ENCODE results near the gene MROH8.

The MROH8 gene

GRCh38 chr20:37198932-37199660, 19.7 kb upstream of the MROH8 start:
- DNase-seq (ENCODE audit: low read depth), result no peak

GRCh38 chr20:37194621-37195417, 15.5 kb upstream of the MROH8 start:
- DNase-seq (ENCODE audit: low read depth), result no peak

DNA sequence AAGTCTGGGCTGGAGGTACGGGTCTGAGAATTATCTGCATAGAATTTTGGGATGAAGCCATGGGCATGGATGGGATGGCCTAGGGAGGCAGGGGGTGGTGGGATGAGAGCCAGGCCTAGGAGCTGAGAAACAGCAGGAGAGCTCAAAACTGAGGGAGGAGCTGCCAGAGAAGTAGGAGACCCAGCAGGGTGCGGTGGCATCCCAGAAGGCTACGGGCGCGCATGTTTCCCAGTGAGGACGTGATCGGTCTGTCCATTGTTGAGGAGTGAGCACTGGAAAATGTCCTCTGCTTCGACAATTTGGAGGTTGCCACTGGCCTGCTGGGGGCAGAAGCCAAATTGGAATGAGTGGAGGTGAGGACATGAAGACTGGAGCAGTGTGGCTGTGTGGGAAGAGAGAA, 14.5 kb upstream of the MROH8 start:
- no peak for DNase-seq (ENCODE audit: low read depth)

GRCh38 chr20:37193226-37193625, 13.9 kb upstream of the MROH8 start:
- DNase-seq (ENCODE audit: low read depth), result no peak

- peak; percentile 82 for DNase-seq (ENCODE audit: low read depth)
Observed at GRCh38 chr20:37192137-37192854, 12.9 kb upstream of the MROH8 start.

DNA sequence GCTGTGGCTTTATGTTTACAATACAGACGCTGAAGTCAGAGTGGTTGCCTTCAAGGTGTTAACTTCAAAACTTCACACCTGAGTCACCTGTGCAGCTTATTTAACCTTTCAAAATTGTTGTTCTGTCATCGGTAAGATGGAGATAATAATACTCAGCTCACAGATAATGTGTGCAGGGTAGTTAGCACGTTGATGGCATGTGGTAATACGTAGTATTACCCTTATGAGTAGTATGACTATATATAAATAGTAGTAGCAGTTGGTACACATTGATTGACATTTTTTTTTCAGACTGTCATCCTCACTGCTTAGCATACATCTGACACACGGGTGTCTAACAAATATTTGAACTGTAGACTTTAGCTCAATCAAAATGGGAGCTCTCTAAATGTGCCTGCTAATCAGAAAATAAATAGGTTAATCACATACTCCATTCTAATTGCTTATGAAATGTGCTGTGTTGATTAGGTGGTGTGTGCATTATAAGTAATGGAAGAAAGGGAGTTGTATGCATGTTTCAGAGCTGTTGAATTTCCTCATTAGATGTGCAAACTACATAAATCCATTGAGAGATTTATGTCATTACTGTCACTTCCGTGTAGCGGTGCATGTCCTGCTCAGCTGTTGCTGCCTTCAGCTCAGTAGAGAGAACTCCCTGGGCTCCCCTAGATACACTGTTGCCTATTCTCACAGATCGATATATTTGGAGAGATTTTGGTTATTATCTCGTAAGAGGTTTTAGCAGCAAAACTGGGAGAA, 11.2 kb upstream of the MROH8 start:
- DNase-seq (ENCODE audit: low read depth), result no peak

- DNase-seq (ENCODE audit: low read depth), result no peak
Observed at GRCh38 chr20:37189416-37190016, 10.2 kb upstream of the MROH8 start.

DNA sequence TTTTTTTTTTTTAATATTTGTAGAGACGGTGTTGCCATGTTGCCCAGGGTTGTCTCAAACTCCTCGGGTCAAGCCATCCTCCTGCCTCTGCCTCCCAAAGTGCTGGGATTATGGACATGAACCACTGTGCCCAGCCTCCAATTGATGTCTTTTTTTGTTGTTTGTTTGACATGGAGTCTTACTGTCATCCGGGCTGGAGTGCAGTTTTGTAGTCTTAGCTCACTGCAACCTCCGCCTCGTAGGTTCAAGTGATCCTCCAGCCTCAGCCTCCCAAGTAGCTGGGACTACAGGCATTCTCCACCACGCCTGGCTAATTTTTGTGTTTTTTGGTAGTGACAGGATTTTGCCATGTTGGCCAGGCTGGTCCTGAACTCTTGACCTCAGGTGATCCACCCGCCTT, 9.4 kb upstream of the MROH8 start:
- DNase-seq (ENCODE audit: low read depth), result no peak

DNA sequence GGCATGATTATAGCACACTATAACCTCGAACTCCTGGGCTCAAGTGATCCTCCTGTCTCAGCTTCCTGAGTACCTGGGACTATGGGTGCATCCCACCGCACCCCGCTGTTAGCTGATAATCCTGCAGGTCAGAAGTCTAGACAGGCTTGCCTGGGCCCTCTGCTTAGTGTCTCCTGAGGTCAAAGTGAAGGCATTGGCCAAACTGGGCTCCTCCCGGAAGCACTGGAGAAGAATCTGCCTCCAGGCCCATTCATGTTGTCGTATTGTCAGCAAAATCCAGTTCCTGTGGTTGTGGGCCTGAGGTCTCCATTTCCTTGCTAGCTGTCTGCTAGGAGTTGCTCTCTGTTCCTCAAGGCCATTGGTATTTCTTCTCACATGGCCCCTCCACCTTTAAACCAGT, 6.3 kb upstream of the MROH8 start:
- DNase-seq (ENCODE audit: low read depth), result no peak

GRCh38 chr20:37179683-37180524, 556 bp upstream of the MROH8 start:
- DNase-seq (ENCODE audit: low read depth), result peak; percentile 18

DNA sequence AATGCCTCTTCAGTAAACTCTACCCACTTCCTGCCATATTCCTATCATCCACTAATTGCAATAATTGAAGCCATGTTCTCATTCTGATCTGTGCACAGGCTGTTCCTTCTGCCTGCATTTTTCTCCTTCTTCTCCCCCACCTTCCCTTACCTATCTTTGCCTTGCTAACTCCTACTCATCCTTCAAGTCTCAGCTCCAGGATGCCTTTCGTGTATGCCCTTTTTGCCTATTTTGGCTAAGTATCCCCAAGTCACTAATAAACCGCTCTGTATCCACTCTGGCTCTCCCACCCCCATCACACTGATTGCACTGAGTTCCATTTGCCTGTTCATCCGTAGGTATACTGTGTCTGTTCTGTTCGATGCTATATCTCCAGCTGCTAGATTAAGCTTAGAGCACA, 6.5 kb downstream of the MROH8 start:
- DNase-seq (ENCODE audit: low read depth), result no peak

DNA sequence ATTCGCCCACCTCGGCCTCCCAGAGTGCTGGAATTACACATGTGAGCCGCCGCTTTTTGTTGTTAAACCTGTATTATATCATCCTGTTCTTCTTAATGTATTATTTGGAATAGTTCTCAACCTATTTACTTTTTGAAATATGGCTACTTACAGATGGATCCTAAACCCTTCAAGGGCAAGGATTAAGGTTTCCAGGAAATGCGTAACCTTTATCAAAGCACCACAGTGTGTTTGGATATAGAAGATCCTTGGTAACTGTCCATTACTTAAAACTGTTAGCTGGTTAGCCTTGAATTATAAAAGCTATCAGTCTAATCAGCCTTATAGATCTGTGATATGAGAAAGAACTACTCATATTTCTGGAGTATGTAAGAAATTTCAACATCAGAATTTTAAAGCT, 12.5 kb downstream of the MROH8 start:
- DNase-seq (ENCODE audit: low read depth), result no peak

GRCh38 chr20:37165031-37165430, 14.3 kb downstream of the MROH8 start:
- no peak for DNase-seq (ENCODE audit: low read depth)

GRCh38 chr20:37163832-37164554, 15.4 kb downstream of the MROH8 start:
- DNase-seq (ENCODE audit: low read depth), result no peak

GRCh38 chr20:37162646-37163045, 16.7 kb downstream of the MROH8 start:
- DNase-seq (ENCODE audit: low read depth), result no peak

DNA sequence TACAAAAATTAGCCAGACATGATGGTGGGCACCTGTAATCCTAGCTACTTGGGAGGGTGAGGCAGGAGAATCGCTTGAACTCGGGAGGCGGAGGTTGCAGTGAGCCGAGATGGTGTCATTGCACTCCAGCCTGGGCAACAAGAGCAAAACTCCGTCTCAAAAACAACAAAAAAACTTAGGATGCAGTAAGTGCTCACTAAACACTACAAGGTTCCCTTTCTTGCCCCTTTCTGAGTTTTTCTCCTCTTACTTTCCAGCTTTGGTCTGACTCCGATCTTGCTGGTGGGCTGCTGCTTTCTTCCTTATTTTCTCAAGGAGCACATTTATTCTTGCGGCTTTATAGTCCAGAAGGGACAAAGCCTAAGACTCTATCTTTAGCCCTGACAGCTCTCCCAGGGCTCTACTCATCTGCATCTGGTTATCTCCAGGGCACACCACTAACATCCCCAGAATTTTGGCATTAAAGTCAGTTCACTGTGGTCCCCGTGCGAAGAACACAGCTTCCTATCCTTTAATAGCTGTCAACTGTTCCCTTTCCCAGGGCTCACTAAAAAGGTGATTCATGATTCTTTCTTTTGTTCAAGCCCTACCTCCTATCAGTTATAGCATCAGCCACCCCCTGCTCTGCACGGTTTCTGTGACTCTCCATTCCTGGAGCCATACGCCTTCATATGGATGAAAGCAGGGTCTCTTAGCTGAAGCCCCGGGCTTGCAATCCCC, 17.4 kb downstream of the MROH8 start:
- DNase-seq (ENCODE audit: low read depth), result no peak

- DNase-seq (ENCODE audit: low read depth), result no peak
Observed at GRCh38 chr20:37160683-37161082, 18.7 kb downstream of the MROH8 start.

DNA sequence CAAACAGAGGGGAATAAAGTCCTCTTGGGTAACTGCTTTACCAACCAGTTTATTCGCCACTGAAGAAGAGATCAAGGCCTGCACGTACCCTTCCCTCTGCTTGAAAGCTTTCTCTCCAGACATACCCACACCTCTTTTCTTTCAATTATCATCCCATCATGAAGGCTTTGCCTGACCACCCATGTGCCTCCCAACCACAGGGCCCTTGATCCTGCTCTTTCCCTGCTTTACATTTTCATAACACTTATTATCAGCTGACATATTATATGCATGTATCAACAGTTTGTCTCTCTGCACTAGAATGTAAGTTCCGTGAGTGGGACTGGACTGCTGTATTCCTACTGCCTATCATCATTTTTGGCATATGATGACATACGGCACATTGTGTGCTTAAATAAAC, 21.1 kb downstream of the MROH8 start:
- DNase-seq (ENCODE audit: low read depth), result no peak

DNA sequence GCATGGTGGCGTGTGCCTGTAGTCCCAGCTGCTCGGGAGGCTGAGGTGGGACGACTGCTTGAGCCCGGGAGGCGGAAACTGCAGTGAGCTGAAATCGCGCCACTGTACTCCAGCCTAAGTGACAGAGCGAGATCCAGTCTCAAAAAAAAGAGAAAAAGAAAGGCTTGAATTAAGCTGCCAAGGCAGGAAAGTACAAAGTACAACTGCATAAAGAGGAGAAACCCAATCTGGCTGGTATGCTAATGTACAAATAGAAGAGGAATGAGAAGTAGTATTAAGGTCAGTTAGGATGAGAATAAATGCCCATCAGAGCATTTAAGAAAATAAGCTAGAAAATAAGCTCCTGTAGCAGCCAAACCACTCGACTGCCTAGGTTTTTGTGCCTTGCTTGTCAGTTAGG, 23.4 kb downstream of the MROH8 start:
- no peak for DNase-seq (ENCODE audit: low read depth)

Data from stromal cell of bone marrow (primary cell).